K562 (cell line): Measurements from ENCODE around the gene BMS1. TPM values are rescaled to one million over a fixed set of nuclear protein-coding genes. Genes with fewer than 3 reads are reported as not detected.

ENCODE experiments used
- ATAC-seq: fragments of 200-7000 bp; cut with Tn5 transposase; 3 replicates; pipeline ENCODE4 v1.9.1; 2020; ENCODE audit warnings: moderate library complexity
- BruUV-seq: library from RNA; stranded (reverse); fragments of 400-500 nt; replicated peaks from 2 replicates; lab custom pipeline; 2021; lab: Mats Ljungman, UMichigan
- CTCF ChIA-PET: fragments of 300-600 bp; formaldehyde crosslinking; extraction: SDS; loops from one replicate; lab custom pipeline; 2021; ENCODE audit warnings: low intra/inter-chr PET ratio; lab: Yijun Ruan, JAX
- POLR2A ChIA-PET: fragments of 300-600, 350-650 bp; sonication (Branson Sonifier 250); formaldehyde crosslinking; extraction: SDS; loops from one replicate; lab custom pipeline; 2021; ENCODE audit warnings: antibody characterized with exemption, inconsistent platforms; lab: Yijun Ruan, JAX
- DNase-seq, 4 experiments: peaks; one replicate each; pipeline versions ENCODE4 v3.0.0 to v3.0.0-alpha.2; 2011 to 2018; ENCODE audit warnings: low spot score in 3 of 4, mixed read lengths in 3 of 4; ENCODE audit errors: extremely low read depth in 1 of 4
- FAIRE-seq: peaks from 2 replicates; lab custom pipeline; 2011; peaks lifted over from hg19 to GRCh38; lab: Jason Lieb, UNC
- H2AFZ ChIP-seq: 2 replicates; pipeline ENCODE4 v1.6.0; 2011; ENCODE audit warnings: low read depth, low read length, control low read depth, inconsistent platforms
- H3K27ac ChIP-seq: fragments of 200-600 bp; 3 replicates; pipeline ENCODE4 v1.8.0; 2011; ENCODE audit warnings: low read depth, mild to moderate bottlenecking, control low read depth, inconsistent platforms, low read length, moderate library complexity, mixed read lengths; ENCODE audit errors: extremely low read depth
- H3K27me3 ChIP-seq, 2 experiments: fragments of 300-600 bp in 1 of 2; 2 replicates in 1 of 2; 3 replicates in 1 of 2; pipeline versions ENCODE4 v1.6.0 to v1.8.0; 2011; ENCODE audit warnings: inconsistent platforms in 2 of 2, low read length in 2 of 2, mild to moderate bottlenecking in 1 of 2, mixed read lengths in 1 of 2, moderate library complexity in 1 of 2; ENCODE audit not compliant: control insufficient read depth in 2 of 2, insufficient read depth in 2 of 2
- H3K36me3 ChIP-seq: fragments of 300-600 bp; 3 replicates; pipeline ENCODE4 v1.8.0; 2011; ENCODE audit warnings: mild to moderate bottlenecking, low read length, inconsistent platforms; ENCODE audit not compliant: control insufficient read depth, insufficient read depth
- H3K4me1 ChIP-seq, 2 experiments: fragments of 200-600 bp in 1 of 2; replicated peaks in 1 of 2; 2 replicates in 1 of 2; 3 replicates in 1 of 2; pipeline versions ENCODE4 v1.5.1 to v1.8.0; 2011; ENCODE audit warnings: inconsistent platforms in 2 of 2, low read length in 2 of 2, mild to moderate bottlenecking in 1 of 2, mixed read lengths in 1 of 2, moderate library complexity in 1 of 2; ENCODE audit not compliant: control insufficient read depth in 2 of 2, insufficient read depth in 2 of 2
- H3K4me2 ChIP-seq: 2 replicates; pipeline ENCODE4 v1.6.1; 2011; ENCODE audit warnings: low read length, control low read depth, inconsistent platforms, mixed read lengths; ENCODE audit not compliant: insufficient read depth
- H3K4me3 ChIP-seq: fragments of 200-600 bp; sonication (generic), shearing (Covaris generic); 2 replicates; pipeline ENCODE4 v1.5.1; 2016; ENCODE audit warnings: control low read depth, inconsistent platforms
- H3K79me2 ChIP-seq: fragments of 200-600 bp; 3 replicates; pipeline ENCODE4 v1.8.0; 2011; ENCODE audit warnings: low read length, inconsistent platforms; ENCODE audit not compliant: control insufficient read depth, insufficient read depth
- H3K9ac ChIP-seq, 2 experiments: 2 replicates each; pipeline versions ENCODE4 v1.6.0 to v1.6.1; 2011; ENCODE audit warnings: low read depth in 2 of 2, low read length in 2 of 2, control low read depth in 1 of 2, inconsistent platforms in 1 of 2, mild to moderate bottlenecking in 1 of 2, mixed read lengths in 1 of 2; ENCODE audit not compliant: insufficient read depth in 1 of 2
- H3K9me1 ChIP-seq: one replicate; pipeline ENCODE4 v1.6.0; 2011; ENCODE audit warnings: inconsistent platforms, mild to moderate bottlenecking, low read length, moderate library complexity; ENCODE audit not compliant: control insufficient read depth, insufficient read depth
- H3K9me3 ChIP-seq: replicated peaks from 2 replicates; pipeline ENCODE4 v1.5.1; 2011; ENCODE audit warnings: low read depth, low read length, inconsistent platforms; ENCODE audit not compliant: control insufficient read depth, insufficient read depth
- H4K20me1 ChIP-seq: replicated peaks from 2 replicates; pipeline ENCODE4 v1.6.1; 2011; ENCODE audit warnings: low read length, inconsistent platforms, mixed read lengths; ENCODE audit not compliant: control insufficient read depth, insufficient read depth
- KLF6 ChIP-seq: fragments of 250-450 bp; sonication (Bioruptor Pico); IDR thresholded peaks from 2 replicates; pipeline ENCODE4 v1.4.0; 2020; ENCODE audit warnings: mild to moderate bottlenecking, moderate library complexity, borderline replicate concordance
- SAP30 ChIP-seq: fragments of 200-600 bp; sonication (generic); IDR thresholded peaks from 2 replicates; pipeline ENCODE4 v1.6.1; 2012; ENCODE audit warnings: borderline replicate concordance, low read depth, mild to moderate bottlenecking, moderate library complexity, low read length, control low read depth, inconsistent platforms; ENCODE audit not compliant: insufficient read depth, poor library complexity, severe bottlenecking
- SNRNP70 ChIP-seq: fragments of 200-400 bp; formaldehyde crosslinking; optimal IDR thresholded peaks from 2 replicates; pipeline ENCODE3; 2017; ENCODE audit warnings: low read depth, low read length
- YBX1 ChIP-seq: fragments of 450-650 bp; IDR thresholded peaks from 2 replicates; pipeline ENCODE4 v1.7.1; 2016; ENCODE audit warnings: mild to moderate bottlenecking
- ZFP36 ChIP-seq: fragments of 150-350 bp; IDR thresholded peaks from 2 replicates; pipeline ENCODE4 v1.6.1; 2018; ENCODE audit warnings: low read length, low read depth; ENCODE audit not compliant: partially characterized antibody
- ZNF3 ChIP-seq: fragments of 250-450 bp; sonication (Bioruptor Pico); IDR thresholded peaks from 2 replicates; pipeline ENCODE4 v1.5.0; 2021; ENCODE audit warnings: mild to moderate bottlenecking, moderate library complexity
- ZNF57 ChIP-seq: fragments of 450-650 bp; formaldehyde crosslinking; IDR thresholded peaks from 2 replicates; pipeline ENCODE4 v1.4.0; 2020; ENCODE audit warnings: mild to moderate bottlenecking, moderate library complexity
- WGBS: fragments of 100-300 bp; shearing (Covaris generic); methylation state at CpG from one replicate; pipeline ENCODE4 v1.1.6; 2016; ENCODE audit warnings: low coverage, mixed read lengths; ENCODE audit not compliant: insufficient coverage; ENCODE audit errors: missing lambda C conversion rate; 5-methylcytosine and 5-hydroxymethylcytosine counted together
- in situ Hi-C: fragments of 300-500 bp; cut with MboI; formaldehyde crosslinking; loops from 4 replicates; pipeline ENCODE4 v1.15.0; 2018; ENCODE audit warnings: inconsistent platforms, mixed read lengths
- intact Hi-C: fragments of 100-400 bp; cut with micrococcal nuclease; formaldehyde crosslinking; loops from 2 replicates; pipeline ENCODE4 v1.14.2; 2022
- polyA plus RNA-seq, 8 experiments: library from polyadenylated mRNA; depleted of rRNA in 4 of 8; stranded (reverse) in 5 of 8; unstranded in 3 of 8; fragments of >200 nt; fragmentation: Nextera tagmentation in 2 of 8; fragmentation: Illumina TruSeq in 1 of 8; extraction: Ambion mirVana in 2 of 8; extraction: Trizol in 1 of 8; gene quantifications; 2 replicates each; pipeline versions ENCODE4 v1.2.1 to v1.2.3, GENCODE V29; 2011 to 2014; ENCODE audit warnings: inconsistent platforms in 1 of 8, missing spikeins in 1 of 8
- total RNA-seq, 7 experiments: library from RNA; depleted of rRNA in 6 of 7; stranded (reverse); fragments of >200 nt in 6 of 7; fragmentation: Illumina TruSeq in 2 of 7; extraction: Trizol in 2 of 7; gene quantifications; 2 replicates each; pipeline versions ENCODE4 v1.2.1 to v1.2.3, GENCODE V29; 2011 to 2021; ENCODE audit warnings: low replicate concordance in 1 of 7
- TF ChIP-seq, protein P1 (sequence below): fragments of 450-650 bp; formaldehyde crosslinking; IDR thresholded peaks from 2 replicates; pipeline ENCODE4 v1.4.0; 2020; ENCODE audit warnings: mild to moderate bottlenecking, mixed read lengths

Gene BMS1
- total and polyA plus RNA-seq, 9 of the 15 experiments (the other 6 are each of a cell fraction or from before 2014, with no cell fraction given), result 11.1 to 46.9 (median 32.7) TPM

DNA sequence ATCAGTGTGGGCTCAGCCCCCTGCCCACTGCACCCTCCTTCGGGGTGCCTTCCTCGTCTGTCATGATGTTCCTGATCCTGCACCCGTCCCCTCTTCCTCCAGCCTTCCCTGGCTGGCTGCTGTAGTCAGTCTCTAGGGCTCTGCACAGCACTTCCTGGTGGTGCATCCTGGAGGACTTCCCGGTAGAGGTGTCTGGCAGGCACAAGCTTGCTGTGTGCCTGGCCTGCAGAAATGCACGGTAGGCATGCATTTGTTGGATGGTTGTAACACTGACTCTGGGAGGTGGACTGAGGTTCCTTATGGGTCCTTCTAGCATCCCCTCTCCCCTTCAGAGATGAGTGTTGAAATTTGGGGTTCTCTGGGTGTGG lies 92.8 kb downstream of the BMS1 start:
- ChIA-PET POLR2A (interaction anchor here (0.7 kb wide), 1 partner anchor 13 kb away, joined by 3 read pairs; no protein-coding TSS in a partner anchor), CTCF (no interaction called here)
- peaks cover 0 to 18% of the 10 kb centered on the region in 2 experiments; a peak in 2 of 5 replicates for H3K4me1 ChIP-seq
- peaks cover 9 to 60% of the 10 kb centered on the region in 2 experiments; a peak in 4 of 5 replicates for H3K27me3 ChIP-seq
- 0% methylated on average over 5 of the region's 5 CpGs for WGBS
- no peaks in the 10 kb centered on the region; the same call in 1 of the 2 replicates for H3K9me3 ChIP-seq
- H3K27ac ChIP-seq, result no peak overlapping the region
- H3K79me2 ChIP-seq, result no peaks in the 10 kb centered on the region
- DNase-seq, result no peak
- H3K36me3 ChIP-seq, result no peaks in the 10 kb centered on the region
- H3K4me3 ChIP-seq, result no peak overlapping the region
- no peak overlapping the region for H3K4me2 ChIP-seq
- BruUV-seq, result no TSS peak
- no peak for ATAC-seq
- peaks cover 6% of the 10 kb centered on the region for H3K9me1 ChIP-seq
- no peak for FAIRE-seq
- H3K9ac ChIP-seq, result no peak overlapping the region; a peak in 1 of 4 replicates
- intact Hi-C loops, result no loop called here
- no peak overlapping the region for H2AFZ ChIP-seq
- TF ChIP-seq ZFP36 (peak; percentile 94), ZNF57 (CRISPR knock-in tag) (no peak)
- in situ Hi-C loops, result no loop called here
- H4K20me1 ChIP-seq, result no peaks in the 10 kb centered on the region; the same call in 1 of the 2 replicates

DNA sequence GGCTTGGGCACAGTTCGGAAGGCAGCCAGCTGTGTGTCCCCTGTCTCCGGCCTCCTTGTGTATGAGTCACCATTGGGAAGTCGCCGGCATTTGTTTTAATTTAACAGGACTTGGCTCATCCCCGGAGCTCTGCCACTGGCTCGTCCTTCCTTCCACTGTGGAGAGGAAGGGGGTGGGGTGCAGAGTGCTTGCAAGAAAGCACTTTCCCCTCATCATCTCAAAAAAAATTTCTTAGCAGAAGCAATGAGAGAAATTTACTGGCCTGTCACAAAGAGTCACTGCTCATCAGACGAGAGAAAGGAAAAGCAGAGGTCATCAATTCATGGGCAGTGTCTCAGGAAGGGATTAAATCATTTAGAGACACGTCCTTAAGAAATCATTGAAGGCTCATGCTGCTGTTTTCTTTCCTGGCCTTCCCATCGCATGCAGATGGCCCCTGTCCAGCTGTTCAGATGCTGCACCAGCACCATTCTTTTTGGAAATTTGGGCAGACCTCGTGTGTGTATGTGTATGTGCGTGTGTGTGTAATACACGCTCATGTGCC lies 93.3 kb downstream of the BMS1 start:
- under 1% methylated on average over 12 of the region's 12 CpGs for WGBS
- POLR2A ChIA-PET, result no interaction called here
- no peak overlapping the region for H2AFZ ChIP-seq

More for the DNA sequence above, 93.3 kb downstream of the BMS1 start:
- Histone ChIP-seq H3K27me3 (peaks cover 9 to 61% of the 10 kb centered on the region in 2 experiments; a peak in 4 of 5 replicates), H3K4me3 (no peak overlapping the region), H3K9ac (no peak overlapping the region), H3K4me2 (no peak overlapping the region), H4K20me1 (no peaks in the 10 kb centered on the region; the same call in 1 of the 2 replicates), H3K79me2 (no peaks in the 10 kb centered on the region), H3K4me1 (peaks cover 0 to 18% of the 10 kb centered on the region in 2 experiments; a peak in 2 of 5 replicates), H3K36me3 (no peaks in the 10 kb centered on the region), H3K9me1 (peaks cover 6% of the 10 kb centered on the region), H3K27ac (no peak overlapping the region), H3K9me3 (no peaks in the 10 kb centered on the region; the same call in 1 of the 2 replicates)
- peak; percentile 32 for FAIRE-seq
- no peak for DNase-seq
- in situ Hi-C loops (no loop called here), intact Hi-C loops (no loop called here)
- TF ChIP-seq KLF6 (no peak), SNRNP70 (no peak), ZNF3 (CRISPR knock-in tag) (no peak), SAP30 (no peak), YBX1 (no peak)
- TF ChIP-seq, protein P1, sequence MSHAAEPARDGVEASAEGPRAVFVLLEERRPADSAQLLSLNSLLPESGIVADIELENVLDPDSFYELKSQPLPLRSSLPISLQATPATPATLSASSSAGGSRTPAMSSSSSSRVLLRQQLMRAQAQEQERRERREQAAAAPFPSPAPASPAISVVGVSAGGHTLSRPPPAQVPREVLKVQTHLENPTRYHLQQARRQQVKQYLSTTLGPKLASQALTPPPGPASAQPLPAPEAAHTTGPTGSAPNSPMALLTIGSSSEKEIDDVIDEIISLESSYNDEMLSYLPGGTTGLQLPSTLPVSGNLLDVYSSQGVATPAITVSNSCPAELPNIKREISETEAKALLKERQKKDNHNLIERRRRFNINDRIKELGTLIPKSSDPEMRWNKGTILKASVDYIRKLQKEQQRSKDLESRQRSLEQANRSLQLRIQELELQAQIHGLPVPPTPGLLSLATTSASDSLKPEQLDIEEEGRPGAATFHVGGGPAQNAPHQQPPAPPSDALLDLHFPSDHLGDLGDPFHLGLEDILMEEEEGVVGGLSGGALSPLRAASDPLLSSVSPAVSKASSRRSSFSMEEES, result no peak
- CTCF ChIA-PET, result no interaction called here
- ATAC-seq, result no peak
- BruUV-seq, result no TSS peak
